Smooth muscle cell (in vitro differentiated cells): ENCODE results near the gene GLI2. TPM values are rescaled to one million over a fixed set of nuclear protein-coding genes. Genes with fewer than 3 reads are reported as not detected.

Source experiments
- DNase-seq: peaks from one replicate; lab custom pipeline; 2025; ENCODE audit not compliant: unreplicated experiment; lab: John Stamatoyannopoulos, UW
- H2AFZ ChIP-seq: fragments of 200-600 bp; sonication (generic); 2 replicates; pipeline ENCODE4 v1.6.0; 2016; ENCODE audit warnings: antibody characterized with exemption, low read depth, mild to moderate bottlenecking
- H3F3A ChIP-seq: fragments of 200-600 bp; sonication (generic); 2 replicates; pipeline ENCODE4 v1.6.0; 2017; ENCODE audit warnings: antibody characterized with exemption, low read depth
- H3K27ac ChIP-seq: fragments of 200-600 bp; sonication (generic); 2 replicates; pipeline ENCODE4 v1.5.1; 2016; ENCODE audit warnings: low read depth, mild to moderate bottlenecking
- H3K27me3 ChIP-seq: fragments of 200-600 bp; sonication (generic); 2 replicates; pipeline ENCODE4 v1.6.1; 2016; ENCODE audit warnings: low read depth, mild to moderate bottlenecking
- H3K36me3 ChIP-seq: fragments of 200-600 bp; sonication (generic); 2 replicates; pipeline ENCODE4 v1.5.1; 2016; ENCODE audit warnings: low read depth
- H3K4me1 ChIP-seq: fragments of 200-600 bp; sonication (generic); 2 replicates; pipeline ENCODE4 v1.5.1; 2016; ENCODE audit warnings: low read depth
- H3K4me2 ChIP-seq: fragments of 200-600 bp; sonication (generic); 2 replicates; pipeline ENCODE4 v1.6.0; 2016; ENCODE audit warnings: mild to moderate bottlenecking
- H3K4me3 ChIP-seq: fragments of 200-600 bp; sonication (generic); 2 replicates; pipeline ENCODE4 v1.5.1; 2016; ENCODE audit warnings: mild to moderate bottlenecking
- H3K79me2 ChIP-seq: fragments of 200-600 bp; sonication (generic); 2 replicates; pipeline ENCODE4 v1.6.0; 2016; ENCODE audit warnings: low read depth, mild to moderate bottlenecking
- H3K9ac ChIP-seq: fragments of 200-600 bp; sonication (generic); 2 replicates; pipeline ENCODE4 v1.6.0; 2016; ENCODE audit warnings: low read depth
- H3K9me3 ChIP-seq: fragments of 200-600 bp; sonication (generic); replicated peaks from 2 replicates; pipeline ENCODE4 v1.5.1; 2016; ENCODE audit warnings: low read depth
- H4K20me1 ChIP-seq: fragments of 200-600 bp; sonication (generic); 2 replicates; pipeline ENCODE4 v1.6.0; 2016; ENCODE audit warnings: low read depth
- WGBS: methylation state at CpG from one replicate; pipeline ENCODE4 v1.1.7; 2016; ENCODE audit warnings: low lambda C conversion rate; 5-methylcytosine and 5-hydroxymethylcytosine counted together
- polyA plus RNA-seq: library from polyadenylated mRNA; unstranded; fragments of >200 nt; fragmentation: Nextera tagmentation; extraction: Ambion mirVana; gene quantifications from 2 replicates; pipeline ENCODE4 v1.2.1, GENCODE V29; 2016
- total RNA-seq: library from RNA; depleted of rRNA; stranded (reverse); fragments of >200 nt; gene quantifications from 2 replicates; pipeline ENCODE4 v1.2.3, GENCODE V29; 2014
- TF ChIP-seq, protein P1 (sequence below): fragments of 200-600 bp; sonication (generic); IDR thresholded peaks from 2 replicates; pipeline ENCODE4 v1.5.1; 2017; ENCODE audit warnings: borderline replicate concordance, mild to moderate bottlenecking, antibody characterized with exemption; ENCODE audit not compliant: insufficient read depth, poor library complexity, severe bottlenecking

Gene GLI2
- total and polyA plus RNA-seq, 2 experiments from 2014 or later = 9.4 to 10.6 TPM

DNA sequence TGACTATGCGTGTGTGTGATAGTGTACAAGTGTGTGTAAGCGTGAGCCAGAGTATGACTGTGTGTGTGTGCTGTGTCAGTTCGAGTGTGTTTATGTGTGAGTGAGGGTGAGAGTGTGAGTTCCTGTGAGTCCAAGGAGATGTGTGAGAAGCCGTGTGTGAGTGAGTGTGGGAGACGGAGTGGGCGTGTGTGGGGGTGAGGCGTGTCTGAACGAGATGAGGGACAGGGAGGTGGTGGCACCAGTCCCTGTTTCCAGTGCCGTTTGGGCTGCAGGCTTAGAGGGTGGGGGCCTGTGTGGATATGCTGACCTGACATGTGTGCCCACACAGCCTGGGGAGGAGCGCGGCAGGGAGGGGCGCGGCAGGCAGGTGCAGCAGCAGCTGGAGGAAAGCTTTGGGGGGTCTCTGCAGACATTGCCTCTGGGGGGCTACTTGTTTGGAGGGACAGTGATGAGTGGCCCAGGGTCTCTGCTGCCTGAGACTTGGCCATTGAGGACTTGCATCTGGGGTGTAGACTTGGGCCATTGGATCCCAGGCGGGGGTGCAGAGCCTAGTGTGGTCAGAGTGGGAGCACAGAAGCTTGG, 41.6 kb downstream of the GLI2 start:
- H3K4me1 ChIP-seq = peaks cover 17% of the 10 kb centered on the region
- WGBS = 84% methylated on average over 14 of the region's 14 CpGs
- no peak overlapping the region for H3K4me2 ChIP-seq
- H3K4me3 ChIP-seq = no peak overlapping the region
- no peak overlapping the region for H3K9ac ChIP-seq
- TF ChIP-seq, protein P1, sequence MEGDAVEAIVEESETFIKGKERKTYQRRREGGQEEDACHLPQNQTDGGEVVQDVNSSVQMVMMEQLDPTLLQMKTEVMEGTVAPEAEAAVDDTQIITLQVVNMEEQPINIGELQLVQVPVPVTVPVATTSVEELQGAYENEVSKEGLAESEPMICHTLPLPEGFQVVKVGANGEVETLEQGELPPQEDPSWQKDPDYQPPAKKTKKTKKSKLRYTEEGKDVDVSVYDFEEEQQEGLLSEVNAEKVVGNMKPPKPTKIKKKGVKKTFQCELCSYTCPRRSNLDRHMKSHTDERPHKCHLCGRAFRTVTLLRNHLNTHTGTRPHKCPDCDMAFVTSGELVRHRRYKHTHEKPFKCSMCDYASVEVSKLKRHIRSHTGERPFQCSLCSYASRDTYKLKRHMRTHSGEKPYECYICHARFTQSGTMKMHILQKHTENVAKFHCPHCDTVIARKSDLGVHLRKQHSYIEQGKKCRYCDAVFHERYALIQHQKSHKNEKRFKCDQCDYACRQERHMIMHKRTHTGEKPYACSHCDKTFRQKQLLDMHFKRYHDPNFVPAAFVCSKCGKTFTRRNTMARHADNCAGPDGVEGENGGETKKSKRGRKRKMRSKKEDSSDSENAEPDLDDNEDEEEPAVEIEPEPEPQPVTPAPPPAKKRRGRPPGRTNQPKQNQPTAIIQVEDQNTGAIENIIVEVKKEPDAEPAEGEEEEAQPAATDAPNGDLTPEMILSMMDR = no peak
- peaks cover 14% of the 10 kb centered on the region for H3F3A ChIP-seq
- H3K79me2 ChIP-seq = peaks cover 75% of the 10 kb centered on the region
- DNase-seq = no peak
- no peaks in the 10 kb centered on the region for H3K9me3 ChIP-seq
- peaks cover 77% of the 10 kb centered on the region for H4K20me1 ChIP-seq
- H2AFZ ChIP-seq = no peak overlapping the region
- H3K27ac ChIP-seq = no peak overlapping the region
- no peaks in the 10 kb centered on the region for H3K27me3 ChIP-seq
- H3K36me3 ChIP-seq = no peaks in the 10 kb centered on the region

DNA sequence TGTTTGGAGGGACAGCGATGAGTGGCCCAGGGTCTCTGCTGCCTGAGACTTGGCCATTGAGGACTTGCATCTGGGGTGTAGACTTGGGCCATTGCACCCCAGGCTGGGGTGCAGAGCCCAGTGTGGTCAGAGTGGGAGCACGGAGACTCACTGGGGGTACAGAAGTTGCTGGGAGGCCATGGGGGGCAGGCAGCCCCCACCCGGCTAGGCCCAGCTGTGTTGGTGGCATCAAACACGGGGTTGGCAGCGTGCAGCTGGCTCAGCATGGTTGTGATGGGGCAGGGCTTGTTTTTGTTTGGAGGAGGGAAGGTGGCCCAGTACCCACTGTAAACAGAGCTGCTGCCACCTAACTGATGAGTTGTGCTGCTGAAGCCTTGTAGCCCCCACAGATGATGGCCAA, 42.1 kb downstream of the GLI2 start:
- Histone ChIP-seq H3K9me3 (no peaks in the 10 kb centered on the region), H3K27ac (no peak overlapping the region), H3K4me1 (peaks cover 11% of the 10 kb centered on the region), H3K9ac (no peak overlapping the region), H3K79me2 (peaks cover 75% of the 10 kb centered on the region), H3F3A (peaks cover 11% of the 10 kb centered on the region), H3K4me2 (no peak overlapping the region), H3K36me3 (no peaks in the 10 kb centered on the region), H3K4me3 (no peak overlapping the region), H2AFZ (no peak overlapping the region), H3K27me3 (no peaks in the 10 kb centered on the region), H4K20me1 (peaks cover 81% of the 10 kb centered on the region)
- DNase-seq = no peak
- TF ChIP-seq, protein P1 = no peak
- 91% methylated on average over 5 of the region's 5 CpGs for WGBS

DNA sequence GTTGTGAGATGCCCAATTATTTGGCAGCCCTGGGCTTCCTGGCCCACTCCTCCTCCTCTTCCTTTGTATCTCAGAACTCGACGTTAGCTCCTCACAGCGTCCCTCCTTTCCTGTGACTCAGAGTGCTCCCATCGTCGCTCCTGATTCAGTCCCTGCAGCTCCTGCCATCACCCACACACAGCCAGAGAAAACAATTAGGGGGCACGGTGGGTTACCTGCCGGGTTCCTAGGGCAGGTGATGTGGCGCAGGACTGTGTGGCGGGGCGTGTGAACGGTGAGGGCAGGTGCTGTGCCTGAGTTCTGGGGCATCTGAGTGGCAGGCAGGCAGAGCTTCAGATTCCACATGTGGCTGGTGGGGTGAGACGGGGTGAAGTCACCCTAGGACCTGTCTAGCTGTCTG, 42.6 kb downstream of the GLI2 start:
- Histone ChIP-seq H3F3A (peaks cover 9% of the 10 kb centered on the region), H3K4me3 (no peak overlapping the region), H3K4me2 (no peak overlapping the region), H3K9ac (no peak overlapping the region), H3K27me3 (no peaks in the 10 kb centered on the region), H4K20me1 (peaks cover 85% of the 10 kb centered on the region), H3K27ac (peak overlapping the region; percentile 83), H3K79me2 (peaks cover 75% of the 10 kb centered on the region), H3K4me1 (peaks cover 15% of the 10 kb centered on the region), H3K9me3 (no peaks in the 10 kb centered on the region), H2AFZ (no peak overlapping the region), H3K36me3 (no peaks in the 10 kb centered on the region)
- no peak for DNase-seq
- TF ChIP-seq, protein P1 = no peak
- 53% methylated on average over 12 of the region's 12 CpGs for WGBS

DNA sequence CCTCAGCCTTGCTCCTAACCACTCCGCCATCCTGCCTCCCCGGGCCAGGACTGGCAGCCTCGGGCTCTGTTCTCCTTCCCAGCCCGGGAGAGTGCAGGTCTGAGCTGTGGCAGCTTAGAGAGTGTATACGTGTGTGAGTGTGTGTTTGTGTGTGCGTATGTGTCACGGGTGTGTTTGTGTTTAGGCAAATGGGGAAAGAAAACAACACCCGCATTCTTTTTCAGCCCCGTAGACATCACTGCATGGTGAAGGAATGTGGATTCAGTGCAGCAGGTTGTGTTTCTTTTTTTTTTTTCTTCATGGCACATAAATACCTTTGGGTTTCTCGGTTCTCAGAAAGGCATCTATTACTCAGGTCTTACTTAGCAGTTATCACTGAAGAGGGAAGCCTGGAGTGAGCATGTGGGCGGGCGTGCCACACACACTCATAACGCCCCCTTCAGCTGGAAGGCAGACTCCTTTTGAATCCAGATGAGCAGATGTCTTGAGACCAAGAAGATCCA, 44.2 kb downstream of the GLI2 start:
- Histone ChIP-seq H3K27me3 (no peaks in the 10 kb centered on the region), H3K36me3 (no peaks in the 10 kb centered on the region), H3K4me1 (peaks cover 18% of the 10 kb centered on the region), H3K4me3 (no peak overlapping the region), H2AFZ (no peak overlapping the region), H3K27ac (peak overlapping the region; percentile 83), H4K20me1 (peaks cover 93% of the 10 kb centered on the region), H3K79me2 (peaks cover 73% of the 10 kb centered on the region), H3K9me3 (no peaks in the 10 kb centered on the region), H3K9ac (peak overlapping the region; percentile 67), H3F3A (peaks cover 9% of the 10 kb centered on the region), H3K4me2 (peak overlapping the region; percentile 48)
- 28% methylated on average over 13 of the region's 13 CpGs for WGBS
- no peak for DNase-seq
- TF ChIP-seq, protein P1 = no peak
